NB4 (cell line): ENCODE results near the gene LRR1.

Experiments
- CTCF ChIP-seq: IDR thresholded peaks from one replicate; pipeline ENCODE4 v1.5.1; 2012; ENCODE audit warnings: low read depth, low read length
- MAX ChIP-seq: IDR thresholded peaks from 2 replicates; pipeline ENCODE4 v1.6.1; 2011; ENCODE audit warnings: low read depth, low read length
- POLR2A ChIP-seq: IDR thresholded peaks from 2 replicates; pipeline ENCODE4 v1.6.1; 2011; ENCODE audit warnings: mild to moderate bottlenecking; ENCODE audit not compliant: insufficient read length; ENCODE audit errors: extremely low read depth

GRCh38 chr14:49659526-49660455 is 61.1 kb downstream of the LRR1 start:
- TF ChIP-seq CTCF (no peak), POLR2A (no peak), MAX (no peak)
